Mesenchymal stem cell (in vitro differentiated cells and primary cell): Measurements from ENCODE around the gene PTH2R.

Source experiments
- DNase-seq: peaks from one replicate; pipeline ENCODE4 v3.0.0-alpha.2; 2013
- H2AFZ ChIP-seq: one replicate; pipeline ENCODE4 v1.6.1; 2013; ENCODE audit warnings: low read depth, mild to moderate bottlenecking, control low read depth, inconsistent platforms, low read length, moderate library complexity
- H2AK5ac ChIP-seq: 2 replicates; pipeline ENCODE4 v1.6.1; 2013; ENCODE audit warnings: low read length, moderate library complexity, mild to moderate bottlenecking, inconsistent platforms; ENCODE audit not compliant: severe bottlenecking
- H2BK120ac ChIP-seq: one replicate; pipeline ENCODE4 v1.6.1; 2013; ENCODE audit warnings: low read depth, mild to moderate bottlenecking, inconsistent platforms, low read length, moderate library complexity
- H2BK12ac ChIP-seq, 2 experiments: one replicate each; pipeline ENCODE4 v1.6.1; 2013; ENCODE audit warnings: inconsistent platforms in 2 of 2, low read length in 2 of 2, mild to moderate bottlenecking in 2 of 2, moderate library complexity in 2 of 2, control low read depth in 1 of 2
- H2BK15ac ChIP-seq: one replicate; pipeline ENCODE4 v1.6.1; 2013; ENCODE audit warnings: mild to moderate bottlenecking, low read depth, inconsistent platforms; ENCODE audit not compliant: poor library complexity, severe bottlenecking
- H2BK5ac ChIP-seq: 2 replicates; pipeline ENCODE4 v1.6.1; 2013; ENCODE audit warnings: low read depth, mild to moderate bottlenecking, low read length, control low read depth, inconsistent platforms; ENCODE audit not compliant: poor library complexity, severe bottlenecking
- H3K14ac ChIP-seq, 2 experiments: one replicate each; pipeline ENCODE4 v1.6.1; 2013; ENCODE audit warnings: inconsistent platforms in 2 of 2, low read length in 2 of 2, control low read depth in 1 of 2, mild to moderate bottlenecking in 1 of 2, moderate library complexity in 1 of 2
- H3K18ac ChIP-seq, 2 experiments: one replicate each; pipeline ENCODE4 v1.6.1; 2013; ENCODE audit warnings: inconsistent platforms in 2 of 2, low read length in 2 of 2, control low read depth in 1 of 2, low read depth in 1 of 2, mild to moderate bottlenecking in 1 of 2
- H3K23ac ChIP-seq, 2 experiments: one replicate each; pipeline ENCODE4 v1.6.1; 2013; ENCODE audit warnings: inconsistent platforms in 2 of 2, low read length in 2 of 2, mild to moderate bottlenecking in 2 of 2, moderate library complexity in 2 of 2, control low read depth in 1 of 2
- H3K27ac ChIP-seq: 2 replicates; pipeline ENCODE4 v1.5.1; 2013; ENCODE audit warnings: mild to moderate bottlenecking, moderate library complexity, low read length, control low read depth, inconsistent platforms; ENCODE audit not compliant: poor library complexity, severe bottlenecking
- H3K27me3 ChIP-seq, 2 experiments: 2 replicates each; pipeline versions ENCODE4 v1.6.1 to v1.7.0; 2013; ENCODE audit warnings: low read length in 2 of 2, mild to moderate bottlenecking in 2 of 2, moderate library complexity in 2 of 2, control low read depth in 1 of 2, inconsistent platforms in 1 of 2; ENCODE audit not compliant: control insufficient read depth in 1 of 2, insufficient read depth in 1 of 2
- H3K36me3 ChIP-seq, 2 experiments: 2 replicates each; pipeline versions ENCODE4 v1.6.1 to v1.7.0; 2013; ENCODE audit warnings: low read length in 2 of 2, control low read depth in 1 of 2, inconsistent platforms in 1 of 2, low read depth in 1 of 2, mild to moderate bottlenecking in 1 of 2; ENCODE audit not compliant: insufficient read depth in 2 of 2, control insufficient read depth in 1 of 2
- H3K4ac ChIP-seq, 2 experiments: one replicate each; pipeline ENCODE4 v1.6.1; 2013; ENCODE audit warnings: inconsistent platforms in 2 of 2, low read length in 2 of 2, mild to moderate bottlenecking in 2 of 2, moderate library complexity in 2 of 2, control low read depth in 1 of 2, low read depth in 1 of 2
- H3K4me1 ChIP-seq: 2 replicates; pipeline ENCODE4 v1.6.1; 2013; ENCODE audit warnings: low read depth, low read length, control low read depth; ENCODE audit not compliant: control insufficient read depth, insufficient read depth
- H3K4me2 ChIP-seq: 2 replicates; pipeline ENCODE4 v1.6.1; 2013; ENCODE audit warnings: low read length, mild to moderate bottlenecking, inconsistent platforms; ENCODE audit not compliant: poor library complexity, severe bottlenecking
- H3K4me3 ChIP-seq, 2 experiments: 2 replicates each; pipeline versions ENCODE4 v1.5.1 to v1.7.0; 2013; ENCODE audit warnings: low read length in 2 of 2, mild to moderate bottlenecking in 2 of 2, control low read depth in 1 of 2, low read depth in 1 of 2; ENCODE audit not compliant: insufficient read depth in 1 of 2
- H3K79me1 ChIP-seq: replicated peaks from 2 replicates; pipeline ENCODE4 v1.6.1; 2013; ENCODE audit warnings: mild to moderate bottlenecking, control low read depth, low read length, inconsistent platforms; ENCODE audit not compliant: poor library complexity, severe bottlenecking
- H3K9ac ChIP-seq: 2 replicates; pipeline ENCODE4 v1.7.0; 2013; ENCODE audit warnings: mild to moderate bottlenecking, low read length, moderate library complexity
- H3K9me3 ChIP-seq: 2 replicates; pipeline ENCODE4 v1.7.0; 2013; ENCODE audit warnings: mild to moderate bottlenecking, low read length; ENCODE audit not compliant: control insufficient read depth
- H4K8ac ChIP-seq: one replicate; pipeline ENCODE4 v1.6.1; 2013; ENCODE audit warnings: inconsistent platforms, mild to moderate bottlenecking, low read length, moderate library complexity
- H4K91ac ChIP-seq: one replicate; pipeline ENCODE4 v1.6.1; 2013; ENCODE audit warnings: mild to moderate bottlenecking, low read length, inconsistent platforms
- WGBS: methylation state at CpG from one replicate; pipeline ENCODE4 v1.1.7; 2013; ENCODE audit warnings: mixed read lengths; 5-methylcytosine and 5-hydroxymethylcytosine counted together

PTH2R gene

DNA sequence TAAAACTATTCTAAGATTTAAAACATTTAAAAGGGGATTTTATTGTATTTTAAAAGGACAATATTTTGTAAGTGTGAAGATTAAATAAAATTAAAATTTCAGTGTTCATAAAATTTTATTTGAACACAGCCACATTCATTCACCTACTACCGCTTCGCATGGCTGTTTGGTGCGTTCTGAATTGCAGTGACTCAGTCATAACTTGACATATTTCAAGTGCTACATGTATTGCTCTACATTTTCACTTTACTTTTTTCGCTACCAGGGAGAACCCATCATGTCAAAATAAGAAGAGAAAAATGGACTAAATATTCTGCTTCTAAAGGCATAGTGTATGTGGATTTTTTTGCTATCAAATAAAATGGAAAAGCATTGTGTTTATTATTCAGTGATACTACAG is 8.7 kb downstream of the PTH2R start:
- DNase-seq: no peak
- H3K27me3 ChIP-seq: no peaks in the 10 kb centered on the region
- no peak overlapping the region for H3K4ac ChIP-seq
- no peak overlapping the region for H4K8ac ChIP-seq
- no peaks in the 10 kb centered on the region for H3K36me3 ChIP-seq
- H3K4me1 ChIP-seq: no peaks in the 10 kb centered on the region
- no peak overlapping the region for H2BK120ac ChIP-seq
- H2AFZ ChIP-seq: no peak overlapping the region
- no peak overlapping the region for H4K91ac ChIP-seq
- H3K79me1 ChIP-seq: no peaks in the 10 kb centered on the region
- no peak overlapping the region for H2BK12ac ChIP-seq
- no peak overlapping the region for H3K14ac ChIP-seq
- WGBS: 94% methylated on average over 3 of the region's 4 CpGs
- H3K4me2 ChIP-seq: no peak overlapping the region
- no peak overlapping the region for H2BK5ac ChIP-seq
- H3K18ac ChIP-seq: no peak overlapping the region
- no peak overlapping the region for H2AK5ac ChIP-seq
- no peak overlapping the region for H3K23ac ChIP-seq
- no peaks in the 10 kb centered on the region for H3K9me3 ChIP-seq
- H3K9ac ChIP-seq: no peak overlapping the region
- no peak overlapping the region for H2BK15ac ChIP-seq
- H3K4me3 ChIP-seq: no peak overlapping the region
- no peak overlapping the region for H3K27ac ChIP-seq

DNA sequence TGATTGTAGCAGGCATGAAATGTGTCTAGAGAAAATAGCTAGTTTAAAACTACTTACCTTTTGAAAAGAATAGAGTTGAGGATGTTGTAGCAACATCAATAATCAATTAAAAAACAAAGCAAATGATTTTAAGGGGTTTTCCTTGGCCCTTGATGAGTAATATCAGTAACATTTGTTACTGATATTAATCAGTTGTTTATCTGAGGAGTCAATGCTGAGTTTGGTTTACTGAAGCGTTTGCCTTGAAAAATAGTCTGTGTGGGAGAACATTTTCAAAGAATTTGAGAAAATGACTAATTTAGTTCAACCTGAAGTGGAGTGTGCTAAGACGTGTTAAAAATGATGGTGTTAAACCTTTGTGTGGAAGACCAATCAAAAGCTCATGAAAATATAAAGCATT is 9.3 kb downstream of the PTH2R start:
- H3K9ac ChIP-seq: no peak overlapping the region
- H3K23ac ChIP-seq: no peak overlapping the region
- no peak overlapping the region for H2BK120ac ChIP-seq
- H3K36me3 ChIP-seq: no peaks in the 10 kb centered on the region
- no peak overlapping the region for H3K4me2 ChIP-seq
- H3K27me3 ChIP-seq: no peaks in the 10 kb centered on the region
- H2BK12ac ChIP-seq: no peak overlapping the region
- no peak overlapping the region for H3K4ac ChIP-seq
- no peak overlapping the region for H4K91ac ChIP-seq
- H3K79me1 ChIP-seq: no peaks in the 10 kb centered on the region
- no peak for DNase-seq
- H3K14ac ChIP-seq: no peak overlapping the region
- H3K4me3 ChIP-seq: no peak overlapping the region
- 90% methylated on average over 1 of the region's 2 CpGs for WGBS
- H2AK5ac ChIP-seq: no peak overlapping the region
- no peak overlapping the region for H3K18ac ChIP-seq
- H4K8ac ChIP-seq: no peak overlapping the region
- H2AFZ ChIP-seq: no peak overlapping the region
- H3K27ac ChIP-seq: no peak overlapping the region
- no peaks in the 10 kb centered on the region for H3K4me1 ChIP-seq
- no peaks in the 10 kb centered on the region for H3K9me3 ChIP-seq
- no peak overlapping the region for H2BK5ac ChIP-seq
- H2BK15ac ChIP-seq: no peak overlapping the region

DNA sequence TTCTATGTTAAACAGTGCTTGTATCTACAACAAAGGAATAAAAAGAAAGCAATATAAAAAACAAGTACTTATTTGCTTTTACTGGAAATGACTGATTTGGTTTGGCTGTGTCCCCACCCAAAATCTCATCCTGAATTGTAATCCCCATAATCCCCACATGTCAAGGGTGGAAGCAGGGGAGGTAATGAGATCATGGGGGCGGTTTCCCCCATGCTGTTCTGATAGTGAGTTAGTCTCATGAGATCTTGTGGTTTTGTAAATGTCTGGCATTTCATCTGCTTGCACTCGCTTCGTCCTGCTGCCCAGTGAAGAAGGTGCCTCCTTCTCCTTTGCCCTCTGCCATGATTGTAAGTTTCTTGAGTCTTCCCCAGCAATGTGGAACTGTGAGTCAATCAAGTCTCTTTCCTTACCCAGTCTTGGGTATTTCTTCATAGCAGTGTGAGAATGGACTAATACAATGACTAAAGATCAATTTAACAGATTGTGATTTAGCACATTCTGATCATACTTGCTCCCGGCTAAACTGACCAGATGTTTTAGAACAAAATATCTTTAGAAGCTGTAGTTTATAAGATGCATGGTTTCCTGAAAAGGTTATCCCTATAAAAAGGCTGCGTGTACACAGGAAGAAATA is 19.9 kb downstream of the PTH2R start:
- Histone ChIP-seq H3K4ac (no peak overlapping the region), H3K14ac (no peak overlapping the region), H3K27ac (no peak overlapping the region), H4K91ac (no peak overlapping the region), H3K27me3 (peaks cover 0 to 5% of the 10 kb centered on the region in 2 experiments), H2AK5ac (no peak overlapping the region), H2BK5ac (no peak overlapping the region), H2AFZ (no peak overlapping the region), H3K9ac (no peak overlapping the region), H2BK15ac (no peak overlapping the region), H4K8ac (no peak overlapping the region), H3K9me3 (peaks cover 4% of the 10 kb centered on the region), H3K79me1 (no peaks in the 10 kb centered on the region), H2BK12ac (no peak overlapping the region), H3K4me3 (no peak overlapping the region), H3K23ac (no peak overlapping the region), H3K4me2 (no peak overlapping the region), H3K18ac (no peak overlapping the region), H3K4me1 (no peaks in the 10 kb centered on the region), H2BK120ac (no peak overlapping the region), H3K36me3 (no peaks in the 10 kb centered on the region)
- 54% methylated on average over 5 of the region's 5 CpGs for WGBS
- no peak for DNase-seq

DNA sequence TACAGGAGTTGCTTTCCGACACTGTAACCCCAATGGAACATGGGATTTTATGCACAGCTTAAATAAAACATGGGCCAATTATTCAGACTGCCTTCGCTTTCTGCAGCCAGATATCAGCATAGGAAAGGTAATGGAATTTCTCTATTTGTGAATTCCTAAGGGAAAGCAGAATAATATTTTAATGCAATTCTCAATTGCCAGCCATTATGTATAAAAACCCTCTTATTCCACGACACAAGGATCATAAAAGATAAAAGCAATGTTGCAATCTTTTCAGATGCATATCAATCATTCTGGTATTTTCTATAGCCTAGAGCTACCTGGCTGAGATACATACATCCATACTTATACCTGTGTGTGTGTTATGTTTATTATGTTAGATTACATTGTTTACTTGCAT is 31.2 kb downstream of the PTH2R start:
- Histone ChIP-seq H2BK5ac (no peak overlapping the region), H3K4me3 (no peak overlapping the region), H3K4me2 (no peak overlapping the region), H3K14ac (no peak overlapping the region), H3K36me3 (no peaks in the 10 kb centered on the region), H2BK120ac (no peak overlapping the region), H4K8ac (no peak overlapping the region), H2AK5ac (no peak overlapping the region), H4K91ac (no peak overlapping the region), H3K9me3 (no peaks in the 10 kb centered on the region), H3K23ac (no peak overlapping the region), H3K27me3 (peaks cover 0 to 3% of the 10 kb centered on the region in 2 experiments), H3K18ac (no peak overlapping the region), H2BK15ac (no peak overlapping the region), H3K27ac (no peak overlapping the region), H3K79me1 (no peaks in the 10 kb centered on the region), H3K4ac (no peak overlapping the region), H3K4me1 (no peaks in the 10 kb centered on the region), H2AFZ (no peak overlapping the region), H2BK12ac (no peak overlapping the region), H3K9ac (no peak overlapping the region)
- WGBS: 84% methylated on average over 2 of the region's 3 CpGs
- no peak for DNase-seq
